HepG2 (cell line): ENCODE results near the gene DLG4. TPM values are rescaled to one million over a fixed set of nuclear protein-coding genes. Genes with fewer than 3 reads are reported as not detected.

ENCODE experiments used
- ATF3 ChIP-seq: sonication (generic); formaldehyde crosslinking; IDR thresholded peaks from 2 replicates; pipeline ENCODE4 v1.4.0; 2020; ENCODE audit warnings: missing genetic modification reagents
- HOXA7 ChIP-seq: sonication (generic); formaldehyde crosslinking; IDR thresholded peaks from 2 replicates; pipeline ENCODE4 v1.8.1; 2022; ENCODE audit warnings: mild to moderate bottlenecking, missing genetic modification reagents, moderate library complexity
- LCORL ChIP-seq, 2 experiments: fragments of 450-650 bp in 1 of 2; sonication (generic) in 1 of 2; formaldehyde crosslinking in 1 of 2; IDR thresholded peaks; 2 replicates each; pipeline versions ENCODE4 v1.5.0 to v1.6.1; 2017 to 2020; ENCODE audit warnings: antibody characterized with exemption in 1 of 2, missing genetic modification reagents in 1 of 2
- MAX ChIP-seq: IDR thresholded peaks from 2 replicates; pipeline ENCODE4 v1.6.1; 2012; ENCODE audit warnings: inconsistent platforms
- NONO ChIP-seq, 2 experiments: fragments of 450-650 bp in 1 of 2; sonication (generic) in 1 of 2; formaldehyde crosslinking in 1 of 2; IDR thresholded peaks in 1 of 2; conservative IDR thresholded peaks in 1 of 2; 2 replicates each; pipeline versions ENCODE4 v1.6.1 to v1.8.0; 2017 to 2022; ENCODE audit warnings: mild to moderate bottlenecking in 1 of 2, missing genetic modification reagents in 1 of 2, moderate library complexity in 1 of 2
- NPAS2 ChIP-seq: sonication (generic); formaldehyde crosslinking; IDR thresholded peaks from 2 replicates; pipeline ENCODE4 v1.8.0; 2022; ENCODE audit warnings: mild to moderate bottlenecking, missing genetic modification reagents, borderline replicate concordance
- PAF1 ChIP-seq: IDR thresholded peaks from 2 replicates; pipeline ENCODE4 v1.6.1; 2016; ENCODE audit warnings: missing genetic modification reagents, missing compliant biosample characterization
- PRMT3 ChIP-seq: sonication (generic); formaldehyde crosslinking; IDR thresholded peaks from 2 replicates; pipeline ENCODE4 v1.8.1; 2022; ENCODE audit warnings: low read depth, mild to moderate bottlenecking, moderate library complexity, missing genetic modification reagents, borderline replicate concordance
- SIN3A ChIP-seq: IDR thresholded peaks from 2 replicates; pipeline ENCODE4 v1.6.1; 2011; ENCODE audit warnings: low read depth, mild to moderate bottlenecking, control low read depth, low read length, borderline replicate concordance
- TAF15 ChIP-seq: fragments of 200-400 bp; formaldehyde crosslinking; IDR thresholded peaks from one replicate; pipeline ENCODE4 v1.6.1; 2018; ENCODE audit warnings: mild to moderate bottlenecking, low read depth, low read length; ENCODE audit not compliant: poor library complexity, severe bottlenecking
- TBX3 ChIP-seq: fragments of 450-650 bp; IDR thresholded peaks from 2 replicates; pipeline ENCODE4 v1.6.1; 2017; ENCODE audit warnings: antibody characterized with exemption, mild to moderate bottlenecking, inconsistent platforms, borderline replicate concordance
- ZNF441 ChIP-seq: sonication (generic); formaldehyde crosslinking; IDR thresholded peaks from 2 replicates; pipeline ENCODE4 v1.7.0; 2021; ENCODE audit warnings: missing genetic modification reagents, borderline replicate concordance
- ZNF703 ChIP-seq: sonication (generic); formaldehyde crosslinking; IDR thresholded peaks from 2 replicates; pipeline ENCODE4 v1.5.1; 2020; ENCODE audit warnings: missing genetic modification reagents, mild to moderate bottlenecking, moderate library complexity, borderline replicate concordance
- ZNF83 ChIP-seq: sonication (generic); formaldehyde crosslinking; IDR thresholded peaks from 2 replicates; pipeline ENCODE4 v1.4.0; 2020; ENCODE audit warnings: missing genetic modification reagents, mild to moderate bottlenecking, borderline replicate concordance
- polyA plus RNA-seq, 8 experiments: library from polyadenylated mRNA; depleted of rRNA in 3 of 8; stranded (reverse) in 7 of 8; unstranded in 1 of 8; fragments of >200 nt; fragmentation: Illumina TruSeq in 4 of 8; extraction: Trizol in 4 of 8; gene quantifications; 2 replicates each; pipeline versions ENCODE4 v1.2.1 to v1.2.3, GENCODE V29; 2011 to 2016; ENCODE audit warnings: low read depth in 4 of 8, missing spikeins in 1 of 8, mixed read lengths in 1 of 8; ENCODE audit not compliant: insufficient read depth in 1 of 8
- total RNA-seq, 5 experiments: library from RNA; depleted of rRNA; stranded (reverse); fragments of >200 nt; fragmentation: Illumina TruSeq; extraction: Trizol; gene quantifications; 2 replicates each; pipeline ENCODE4 v1.2.3, GENCODE V29; 2016; ENCODE audit warnings: low read depth in 1 of 5
- TF ChIP-seq, protein P1 (sequence below): sonication (generic); formaldehyde crosslinking; IDR thresholded peaks from 2 replicates; pipeline ENCODE4 v1.9.0; 2021; ENCODE audit warnings: mild to moderate bottlenecking, missing genetic modification reagents
- TF ChIP-seq, protein P2 (sequence below): sonication (generic); formaldehyde crosslinking; IDR thresholded peaks from 2 replicates; pipeline ENCODE4 v1.5.1; 2020; ENCODE audit warnings: mild to moderate bottlenecking, missing genetic modification reagents, borderline replicate concordance

Gene DLG4
- total and polyA plus RNA-seq, 2 of the 13 experiments (the other 11 are each of a cell fraction or from before 2014, with no cell fraction given), result 0.71 to 4.3 TPM

GRCh38 chr17:7175330-7175733 lies 44.3 kb downstream of the DLG4 start (continued):
- TF ChIP-seq NONO (IDR thresholded peaks at IDR 0.05) (no peak), NONO (CRISPR knock-in tag; conservative IDR thresholded peaks at IDR 0.05) (0 out of 2 replicates have a peak, but pooled peaks have one; percentile 17), LCORL (IDR thresholded peaks at IDR 0.05) (0 out of 2 replicates have a peak, but pooled peaks have one; percentile 2), LCORL (CRISPR knock-in tag; IDR thresholded peaks at IDR 0.05) (no peak), PAF1 (0 out of 2 replicates have a peak, but pooled peaks have one; percentile 46), PRMT3 (CRISPR knock-in tag) (no peak), ZNF703 (CRISPR knock-in tag) (no peak), HOXA7 (CRISPR knock-in tag) (0 out of 2 replicates have a peak, but pooled peaks have one; percentile 22), SIN3A (no peak), MAX (no peak), ZNF83 (CRISPR knock-in tag) (0 out of 2 replicates have a peak, but pooled peaks have one; percentile 65), TAF15 (no peak), ZNF441 (CRISPR knock-in tag) (no peak), ATF3 (CRISPR knock-in tag) (no peak), TBX3 (no peak), NPAS2 (no peak)
- TF ChIP-seq, protein P1, sequence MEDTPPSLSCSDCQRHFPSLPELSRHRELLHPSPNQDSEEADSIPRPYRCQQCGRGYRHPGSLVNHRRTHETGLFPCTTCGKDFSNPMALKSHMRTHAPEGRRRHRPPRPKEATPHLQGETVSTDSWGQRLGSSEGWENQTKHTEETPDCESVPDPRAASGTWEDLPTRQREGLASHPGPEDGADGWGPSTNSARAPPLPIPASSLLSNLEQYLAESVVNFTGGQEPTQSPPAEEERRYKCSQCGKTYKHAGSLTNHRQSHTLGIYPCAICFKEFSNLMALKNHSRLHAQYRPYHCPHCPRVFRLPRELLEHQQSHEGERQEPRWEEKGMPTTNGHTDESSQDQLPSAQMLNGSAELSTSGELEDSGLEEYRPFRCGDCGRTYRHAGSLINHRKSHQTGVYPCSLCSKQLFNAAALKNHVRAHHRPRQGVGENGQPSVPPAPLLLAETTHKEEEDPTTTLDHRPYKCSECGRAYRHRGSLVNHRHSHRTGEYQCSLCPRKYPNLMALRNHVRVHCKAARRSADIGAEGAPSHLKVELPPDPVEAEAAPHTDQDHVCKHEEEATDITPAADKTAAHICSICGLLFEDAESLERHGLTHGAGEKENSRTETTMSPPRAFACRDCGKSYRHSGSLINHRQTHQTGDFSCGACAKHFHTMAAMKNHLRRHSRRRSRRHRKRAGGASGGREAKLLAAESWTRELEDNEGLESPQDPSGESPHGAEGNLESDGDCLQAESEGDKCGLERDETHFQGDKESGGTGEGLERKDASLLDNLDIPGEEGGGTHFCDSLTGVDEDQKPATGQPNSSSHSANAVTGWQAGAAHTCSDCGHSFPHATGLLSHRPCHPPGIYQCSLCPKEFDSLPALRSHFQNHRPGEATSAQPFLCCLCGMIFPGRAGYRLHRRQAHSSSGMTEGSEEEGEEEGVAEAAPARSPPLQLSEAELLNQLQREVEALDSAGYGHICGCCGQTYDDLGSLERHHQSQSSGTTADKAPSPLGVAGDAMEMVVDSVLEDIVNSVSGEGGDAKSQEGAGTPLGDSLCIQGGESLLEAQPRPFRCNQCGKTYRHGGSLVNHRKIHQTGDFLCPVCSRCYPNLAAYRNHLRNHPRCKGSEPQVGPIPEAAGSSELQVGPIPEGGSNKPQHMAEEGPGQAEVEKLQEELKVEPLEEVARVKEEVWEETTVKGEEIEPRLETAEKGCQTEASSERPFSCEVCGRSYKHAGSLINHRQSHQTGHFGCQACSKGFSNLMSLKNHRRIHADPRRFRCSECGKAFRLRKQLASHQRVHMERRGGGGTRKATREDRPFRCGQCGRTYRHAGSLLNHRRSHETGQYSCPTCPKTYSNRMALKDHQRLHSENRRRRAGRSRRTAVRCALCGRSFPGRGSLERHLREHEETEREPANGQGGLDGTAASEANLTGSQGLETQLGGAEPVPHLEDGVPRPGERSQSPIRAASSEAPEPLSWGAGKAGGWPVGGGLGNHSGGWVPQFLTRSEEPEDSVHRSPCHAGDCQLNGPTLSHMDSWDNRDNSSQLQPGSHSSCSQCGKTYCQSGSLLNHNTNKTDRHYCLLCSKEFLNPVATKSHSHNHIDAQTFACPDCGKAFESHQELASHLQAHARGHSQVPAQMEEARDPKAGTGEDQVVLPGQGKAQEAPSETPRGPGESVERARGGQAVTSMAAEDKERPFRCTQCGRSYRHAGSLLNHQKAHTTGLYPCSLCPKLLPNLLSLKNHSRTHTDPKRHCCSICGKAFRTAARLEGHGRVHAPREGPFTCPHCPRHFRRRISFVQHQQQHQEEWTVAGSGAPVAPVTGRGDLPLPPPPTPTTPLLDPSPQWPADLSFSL (CRISPR knock-in tag), result peak; percentile 17; the same call in 1 of the 2 replicates
- TF ChIP-seq, protein P2, sequence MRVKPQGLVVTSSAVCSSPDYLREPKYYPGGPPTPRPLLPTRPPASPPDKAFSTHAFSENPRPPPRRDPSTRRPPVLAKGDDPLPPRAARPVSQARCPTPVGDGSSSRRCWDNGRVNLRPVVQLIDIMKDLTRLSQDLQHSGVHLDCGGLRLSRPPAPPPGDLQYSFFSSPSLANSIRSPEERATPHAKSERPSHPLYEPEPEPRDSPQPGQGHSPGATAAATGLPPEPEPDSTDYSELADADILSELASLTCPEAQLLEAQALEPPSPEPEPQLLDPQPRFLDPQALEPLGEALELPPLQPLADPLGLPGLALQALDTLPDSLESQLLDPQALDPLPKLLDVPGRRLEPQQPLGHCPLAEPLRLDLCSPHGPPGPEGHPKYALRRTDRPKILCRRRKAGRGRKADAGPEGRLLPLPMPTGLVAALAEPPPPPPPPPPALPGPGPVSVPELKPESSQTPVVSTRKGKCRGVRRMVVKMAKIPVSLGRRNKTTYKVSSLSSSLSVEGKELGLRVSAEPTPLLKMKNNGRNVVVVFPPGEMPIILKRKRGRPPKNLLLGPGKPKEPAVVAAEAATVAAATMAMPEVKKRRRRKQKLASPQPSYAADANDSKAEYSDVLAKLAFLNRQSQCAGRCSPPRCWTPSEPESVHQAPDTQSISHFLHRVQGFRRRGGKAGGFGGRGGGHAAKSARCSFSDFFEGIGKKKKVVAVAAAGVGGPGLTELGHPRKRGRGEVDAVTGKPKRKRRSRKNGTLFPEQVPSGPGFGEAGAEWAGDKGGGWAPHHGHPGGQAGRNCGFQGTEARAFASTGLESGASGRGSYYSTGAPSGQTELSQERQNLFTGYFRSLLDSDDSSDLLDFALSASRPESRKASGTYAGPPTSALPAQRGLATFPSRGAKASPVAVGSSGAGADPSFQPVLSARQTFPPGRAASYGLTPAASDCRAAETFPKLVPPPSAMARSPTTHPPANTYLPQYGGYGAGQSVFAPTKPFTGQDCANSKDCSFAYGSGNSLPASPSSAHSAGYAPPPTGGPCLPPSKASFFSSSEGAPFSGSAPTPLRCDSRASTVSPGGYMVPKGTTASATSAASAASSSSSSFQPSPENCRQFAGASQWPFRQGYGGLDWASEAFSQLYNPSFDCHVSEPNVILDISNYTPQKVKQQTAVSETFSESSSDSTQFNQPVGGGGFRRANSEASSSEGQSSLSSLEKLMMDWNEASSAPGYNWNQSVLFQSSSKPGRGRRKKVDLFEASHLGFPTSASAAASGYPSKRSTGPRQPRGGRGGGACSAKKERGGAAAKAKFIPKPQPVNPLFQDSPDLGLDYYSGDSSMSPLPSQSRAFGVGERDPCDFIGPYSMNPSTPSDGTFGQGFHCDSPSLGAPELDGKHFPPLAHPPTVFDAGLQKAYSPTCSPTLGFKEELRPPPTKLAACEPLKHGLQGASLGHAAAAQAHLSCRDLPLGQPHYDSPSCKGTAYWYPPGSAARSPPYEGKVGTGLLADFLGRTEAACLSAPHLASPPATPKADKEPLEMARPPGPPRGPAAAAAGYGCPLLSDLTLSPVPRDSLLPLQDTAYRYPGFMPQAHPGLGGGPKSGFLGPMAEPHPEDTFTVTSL, result no peak
